Endothelial cell (in vitro differentiated cells): ENCODE results near the gene NRROS. TPM values are rescaled to one million over a fixed set of nuclear protein-coding genes. Genes with fewer than 3 reads are reported as not detected.
"Not testable (repeated sequence)": the region's sequence is repeated elsewhere in the genome, so short reads cannot be mapped to it uniquely, and the experiment has no call there.

Experiments used
- DNase-seq: peaks from one replicate; pipeline ENCODE4 v3.0.0; 2021; ENCODE audit warnings: low spot score
- H3K27ac Mint-ChIP-seq: one replicate; pipeline ENCODE4 v1.8.0; 2021; ENCODE audit warnings: mixed read lengths, inconsistent platforms; ENCODE audit not compliant: unreplicated experiment
- H3K27me3 Mint-ChIP-seq: one replicate; pipeline ENCODE4 v1.8.0; 2021; ENCODE audit warnings: mild to moderate bottlenecking, moderate library complexity, mixed read lengths, inconsistent platforms; ENCODE audit not compliant: unreplicated experiment
- H3K36me3 Mint-ChIP-seq: one replicate; pipeline ENCODE4 v1.8.0; 2021; ENCODE audit warnings: mild to moderate bottlenecking, low read depth, mixed read lengths, inconsistent platforms; ENCODE audit not compliant: unreplicated experiment
- H3K4me1 Mint-ChIP-seq: one replicate; pipeline ENCODE4 v1.8.0; 2021; ENCODE audit warnings: mild to moderate bottlenecking, mixed read lengths, inconsistent platforms; ENCODE audit not compliant: unreplicated experiment
- H3K4me3 Mint-ChIP-seq: one replicate; pipeline ENCODE4 v1.8.0; 2021; ENCODE audit warnings: mild to moderate bottlenecking, mixed read lengths, inconsistent platforms; ENCODE audit not compliant: unreplicated experiment
- H3K9me3 Mint-ChIP-seq: one replicate; pipeline ENCODE4 v1.8.0; 2021; ENCODE audit warnings: mixed read lengths, inconsistent platforms; ENCODE audit not compliant: unreplicated experiment
- CTCF ChIP-seq: fragments of 200-600 bp; sonication (generic); IDR thresholded peaks from one replicate; pipeline ENCODE4 v1.5.0; 2021; ENCODE audit warnings: antibody characterized with exemption; ENCODE audit not compliant: unreplicated experiment
- long read RNA-seq: library from polyadenylated mRNA; unstranded; transcript quantifications from one replicate; pipeline ENCODE4 v2.0.0, GENCODE V29; 2020; ENCODE audit not compliant: unreplicated experiment
- total RNA-seq: library from RNA; stranded (reverse); fragmentation: NEBNext Ultra II Directional; extraction: Animal tissue kit (Norgen Biotek cat#: 25700); gene quantifications from one replicate; pipeline ENCODE4 v1.2.1, GENCODE V29; 2021; ENCODE audit not compliant: unreplicated experiment

Gene NRROS
- total RNA-seq, result 18.6 TPM
- long read RNA-seq, partial matches to known transcripts, result 0 of 1 reads
- long read RNA-seq, other reads (novel, unspliced or antisense), result 0 of 1 reads

GRCh38 chr3:196639483-196640296, at the start of gene NRROS:
Gene NRROS (plus strand): TSS chr3:196639694. CDS start chr3:196654540, 14,846 bp downstream.
- H3K27ac Mint-ChIP-seq, result peak within 1 kb of the TSS; percentile 61
- H3K4me3 Mint-ChIP-seq, result peak within 1 kb of the TSS; percentile 82
- no peaks in the 10 kb centered on the region for H3K9me3 Mint-ChIP-seq
- H3K36me3 Mint-ChIP-seq, result peaks cover 4% of the 10 kb centered on the region
- peaks cover 8% of the 10 kb centered on the region for H3K27me3 Mint-ChIP-seq
- peak; percentile 58 for DNase-seq
- no peak for TF ChIP-seq CTCF
- peaks cover 33% of the 10 kb centered on the region for H3K4me1 Mint-ChIP-seq

GRCh38 chr3:196590279-196590678, 49.2 kb upstream of the NRROS start:
- Mint-ChIP-seq H3K36me3 (peaks cover 3% of the 10 kb centered on the region), H3K27ac (no peak overlapping the region), H3K4me1 (no peaks in the 10 kb centered on the region), H3K27me3 (no peaks in the 10 kb centered on the region), H3K9me3 (no peaks in the 10 kb centered on the region), H3K4me3 (no peak overlapping the region)
- DNase-seq, result no peak
- TF ChIP-seq CTCF, result no peak

GRCh38 chr3:196596355-196596754, 43.1 kb upstream of the NRROS start:
- H3K9me3 Mint-ChIP-seq, result no peaks in the 10 kb centered on the region
- H3K27ac Mint-ChIP-seq, result peak overlapping the region; percentile 65
- peaks cover 21% of the 10 kb centered on the region for H3K4me1 Mint-ChIP-seq
- TF ChIP-seq CTCF, result no peak
- no peak for DNase-seq
- H3K4me3 Mint-ChIP-seq, result no peak overlapping the region
- H3K27me3 Mint-ChIP-seq, result no peaks in the 10 kb centered on the region
- no peaks in the 10 kb centered on the region for H3K36me3 Mint-ChIP-seq

DNA sequence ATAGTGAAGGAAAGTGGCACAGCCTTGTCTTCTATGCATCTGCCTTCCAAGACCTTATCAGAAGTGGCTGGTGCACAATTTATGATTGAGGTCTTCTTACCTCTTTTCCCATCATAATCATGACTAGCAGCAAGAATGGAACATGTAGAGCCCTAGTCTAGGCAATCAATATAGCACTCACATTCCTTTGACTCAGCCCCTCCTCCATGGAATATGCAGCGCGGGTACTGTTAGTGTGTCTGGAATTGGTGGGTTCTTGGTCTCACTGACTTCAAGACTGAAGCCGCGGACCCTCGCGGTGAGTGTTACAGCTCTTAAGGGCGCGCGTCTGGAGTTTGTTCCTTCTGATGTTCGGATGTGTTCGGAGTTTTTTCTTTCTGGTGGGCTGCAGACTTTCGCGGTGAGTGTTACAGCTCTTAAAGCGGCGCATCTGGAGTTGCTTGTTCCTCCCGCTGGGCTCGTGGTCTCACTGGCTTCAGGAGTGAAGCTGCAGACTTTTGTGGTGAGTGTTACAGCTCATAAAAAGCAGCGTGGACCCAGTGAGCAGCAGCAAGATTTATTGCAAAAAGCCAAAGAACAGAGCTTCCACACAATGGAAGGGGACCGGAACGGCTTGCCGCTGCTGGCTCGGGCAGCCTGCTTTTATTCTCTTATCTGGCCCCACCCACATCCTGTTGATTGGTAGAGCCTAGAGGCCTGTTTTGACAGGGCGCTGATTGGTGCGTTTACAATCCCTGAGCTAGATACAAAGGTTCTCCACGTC, 41.3 kb upstream of the NRROS start:
- H3K27me3 Mint-ChIP-seq, H3K4me3 Mint-ChIP-seq, H3K9me3 Mint-ChIP-seq, H3K36me3 Mint-ChIP-seq, DNase-seq, H3K27ac Mint-ChIP-seq: not testable (repeated sequence)
- peaks cover 21% of the 10 kb centered on the region for H3K4me1 Mint-ChIP-seq

DNA sequence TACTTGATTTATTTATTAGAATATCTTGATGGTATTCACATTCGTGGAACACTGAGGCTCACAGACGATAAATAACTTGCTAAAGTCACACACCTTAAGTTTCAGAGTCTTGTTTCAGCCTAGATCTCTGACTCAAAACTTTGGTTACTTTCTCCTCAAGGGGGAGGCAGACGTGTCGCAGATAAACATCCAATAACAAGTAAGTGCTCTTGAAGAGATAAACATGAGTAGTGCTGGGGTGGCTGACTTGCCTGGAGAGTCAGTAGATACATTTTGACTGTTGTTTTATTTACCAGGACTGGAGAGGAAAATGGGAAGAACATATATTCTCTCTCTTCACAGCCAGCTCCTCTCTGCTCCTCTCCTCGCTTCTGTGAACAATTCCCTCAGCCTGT, 39.8 kb upstream of the NRROS start:
- H3K27me3 Mint-ChIP-seq, result no peaks in the 10 kb centered on the region
- TF ChIP-seq CTCF, result no peak
- no peak overlapping the region for H3K27ac Mint-ChIP-seq
- H3K4me1 Mint-ChIP-seq, result peaks cover 21% of the 10 kb centered on the region
- H3K9me3 Mint-ChIP-seq, result no peaks in the 10 kb centered on the region
- H3K36me3 Mint-ChIP-seq, result no peaks in the 10 kb centered on the region
- H3K4me3 Mint-ChIP-seq, result no peak overlapping the region
- no peak for DNase-seq
